GM19455 (cell line): Measurements from ENCODE around the gene BANF1.

Experiments
- ATAC-seq: cut with Tn5 transposase; IDR thresholded peaks from one replicate; pipeline ENCODE4 v1.9.1; 2021; ENCODE audit not compliant: unreplicated experiment

The BANF1 gene

GRCh38 chr11:65978391-65979238, 23.7 kb upstream of the BANF1 start:
- ATAC-seq: no peak

- no peak for ATAC-seq
Measured at GRCh38 chr11:65979261-65979759, 23.0 kb upstream of the BANF1 start.

- no peak for ATAC-seq
Measured at GRCh38 chr11:65981101-65981740, 21.1 kb upstream of the BANF1 start.

- ATAC-seq: no peak
Measured at GRCh38 chr11:65981972-65982823, 20.1 kb upstream of the BANF1 start.

GRCh38 chr11:65982824-65983588, 19.3 kb upstream of the BANF1 start:
- no peak for ATAC-seq

- ATAC-seq: no peak
Measured at GRCh38 chr11:65983589-65983987, 18.7 kb upstream of the BANF1 start.

GRCh38 chr11:65987336-65987735, 15.0 kb upstream of the BANF1 start:
- no peak for ATAC-seq

- peak; percentile 84 for ATAC-seq
Measured at GRCh38 chr11:65988791-65989592, 13.3 kb upstream of the BANF1 start.

- no peak for ATAC-seq
Measured at GRCh38 chr11:65992056-65992455, 10.2 kb upstream of the BANF1 start.

GRCh38 chr11:65997286-65997685, 5.0 kb upstream of the BANF1 start:
- ATAC-seq: no peak

- ATAC-seq: peak; percentile 44
Measured at GRCh38 chr11:66002648-66003225, 434 bp downstream of the BANF1 start.

GRCh38 chr11:66003291-66003690, 988 bp downstream of the BANF1 start:
- no peak for ATAC-seq

GRCh38 chr11:66004186-66004585, 1.9 kb downstream of the BANF1 start:
- no peak for ATAC-seq

- ATAC-seq: no peak
Measured at GRCh38 chr11:66006134-66006890, 4.0 kb downstream of the BANF1 start.

- ATAC-seq: no peak
Measured at GRCh38 chr11:66006891-66007176, 4.5 kb downstream of the BANF1 start.

- no peak for ATAC-seq
Measured at GRCh38 chr11:66007201-66007634, 4.9 kb downstream of the BANF1 start.

- ATAC-seq: no peak
Measured at GRCh38 chr11:66008095-66008467, 5.8 kb downstream of the BANF1 start.

GRCh38 chr11:66008468-66009101, 6.3 kb downstream of the BANF1 start:
- ATAC-seq: no peak
